ENCODE measurements around the gene SERGEF. TPM values are rescaled to one million over a fixed set of nuclear protein-coding genes. Genes with fewer than 3 reads are reported as not detected.

The SERGEF gene
- total RNA-seq, 1 experiment from 2014 or later: 31.4 TPM

DNA sequence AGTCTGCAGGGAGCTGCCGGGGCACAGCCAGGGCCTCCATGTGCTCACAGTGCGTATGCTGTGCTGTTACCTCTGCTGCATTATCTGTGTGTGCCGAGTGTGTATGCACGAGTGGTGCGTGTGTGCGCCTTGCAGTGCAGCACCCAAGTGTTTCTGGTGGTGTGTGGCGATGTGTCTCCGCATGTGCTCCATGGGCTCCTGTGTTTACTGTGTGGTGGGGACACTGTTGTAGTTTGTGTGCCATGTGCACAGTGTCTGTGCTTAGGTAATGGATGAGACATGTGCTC is 246.8 kb downstream of the SERGEF start:
- H3K9ac ChIP-seq (ENCODE audit: extremely low read depth, insufficient read length, low read length): no peak overlapping the region
- H3K27me3 ChIP-seq (ENCODE audit: insufficient read depth, low read length): no peaks in the 10 kb centered on the region
- no peak overlapping the region for H3K4me2 ChIP-seq (ENCODE audit: insufficient read depth, insufficient read length, low read length)
- TF ChIP-seq, protein P1, sequence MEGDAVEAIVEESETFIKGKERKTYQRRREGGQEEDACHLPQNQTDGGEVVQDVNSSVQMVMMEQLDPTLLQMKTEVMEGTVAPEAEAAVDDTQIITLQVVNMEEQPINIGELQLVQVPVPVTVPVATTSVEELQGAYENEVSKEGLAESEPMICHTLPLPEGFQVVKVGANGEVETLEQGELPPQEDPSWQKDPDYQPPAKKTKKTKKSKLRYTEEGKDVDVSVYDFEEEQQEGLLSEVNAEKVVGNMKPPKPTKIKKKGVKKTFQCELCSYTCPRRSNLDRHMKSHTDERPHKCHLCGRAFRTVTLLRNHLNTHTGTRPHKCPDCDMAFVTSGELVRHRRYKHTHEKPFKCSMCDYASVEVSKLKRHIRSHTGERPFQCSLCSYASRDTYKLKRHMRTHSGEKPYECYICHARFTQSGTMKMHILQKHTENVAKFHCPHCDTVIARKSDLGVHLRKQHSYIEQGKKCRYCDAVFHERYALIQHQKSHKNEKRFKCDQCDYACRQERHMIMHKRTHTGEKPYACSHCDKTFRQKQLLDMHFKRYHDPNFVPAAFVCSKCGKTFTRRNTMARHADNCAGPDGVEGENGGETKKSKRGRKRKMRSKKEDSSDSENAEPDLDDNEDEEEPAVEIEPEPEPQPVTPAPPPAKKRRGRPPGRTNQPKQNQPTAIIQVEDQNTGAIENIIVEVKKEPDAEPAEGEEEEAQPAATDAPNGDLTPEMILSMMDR (conservative IDR thresholded peaks at IDR 0.05): no peak
- H3K79me1 ChIP-seq (ENCODE audit: insufficient read depth, low read depth, low read length, poor library complexity, severe bottlenecking): no peaks in the 10 kb centered on the region
- WGBS (ENCODE audit: extremely low coverage, insufficient read length, low lambda C conversion rate): no CpG with 5 or more reads among the region's 8 CpGs
- no peaks in the 10 kb centered on the region; a peak in 2 of 5 replicates for H3K9me3 Mint-ChIP-seq
- no peak overlapping the region for H2BK12ac ChIP-seq (ENCODE audit: insufficient read length, low read depth, low read length)
- no peak overlapping the region for H3K23ac ChIP-seq (ENCODE audit: insufficient read length, low read depth, low read length)
- no peak overlapping the region for H2BK20ac ChIP-seq (ENCODE audit: low read depth, low read length, poor library complexity, severe bottlenecking)
- H3K56ac ChIP-seq (ENCODE audit: insufficient read length, low read depth, low read length): no peak overlapping the region
- H3K27me3 Mint-ChIP-seq (ENCODE audit: low read depth): peaks cover 2% of the 10 kb centered on the region
- no peak overlapping the region for H4K5ac ChIP-seq (ENCODE audit: insufficient read length, low read depth, low read length)
- H2BK5ac ChIP-seq (ENCODE audit: insufficient read length, low read length): no peak overlapping the region
- no peaks in the 10 kb centered on the region for H3K36me3 Mint-ChIP-seq (ENCODE audit: insufficient read depth in 1 of 3, low read depth in 3 of 3)
- H3T11ph ChIP-seq (ENCODE audit: low read length): no peak overlapping the region
- no peak overlapping the region; a peak in 1 of 5 replicates for H3K4me3 Mint-ChIP-seq
- no peak overlapping the region for H4K91ac ChIP-seq (ENCODE audit: insufficient read length, low read depth, low read length)
- H3K23me2 ChIP-seq (ENCODE audit: insufficient read length, low read depth, low read length, poor library complexity, severe bottlenecking): no peaks in the 10 kb centered on the region
- H4K20me1 ChIP-seq (ENCODE audit: control insufficient read depth, insufficient read depth, insufficient read length): no peaks in the 10 kb centered on the region
- H2BK15ac ChIP-seq (ENCODE audit: low read depth, low read length): no peak overlapping the region
- H3K14ac ChIP-seq (ENCODE audit: insufficient read depth, low read length): no peak overlapping the region
- no peak overlapping the region for H3K27ac Mint-ChIP-seq
- peaks cover 4 to 15% of the 10 kb centered on the region in 2 experiments; a peak in 3 of 4 replicates for H3K4me1 Mint-ChIP-seq
- no peak overlapping the region for H3K18ac ChIP-seq (ENCODE audit: insufficient read length, low read depth, low read length)
- H3K9me3 ChIP-seq (ENCODE audit: control insufficient read depth, low read depth, low read length): no peaks in the 10 kb centered on the region
- H3K27ac ChIP-seq (ENCODE audit: insufficient read length, low read depth, low read length): no peak overlapping the region
- no peak overlapping the region for H2BK120ac ChIP-seq (ENCODE audit: low read depth, low read length, poor library complexity, severe bottlenecking)
- no peak overlapping the region for H2AK5ac ChIP-seq (ENCODE audit: insufficient read length, low read length)
- no peak overlapping the region for H3K4ac ChIP-seq (ENCODE audit: low read depth, low read length)
- DNase-seq: no peak
- H3K79me2 ChIP-seq (ENCODE audit: insufficient read depth, low read length): no peaks in the 10 kb centered on the region
- H4K8ac ChIP-seq (replicated peaks; ENCODE audit: insufficient read length, low read depth, low read length): no peak overlapping the region
- no peak overlapping the region for H2AFZ ChIP-seq (ENCODE audit: low read length)
- H3K4me1 ChIP-seq (ENCODE audit: insufficient read depth, low read length): no peaks in the 10 kb centered on the region
